Measurements from ENCODE around the gene TTK.
A peak's percentile ranks its signal among the peaks of the same experiment; 100 is the strongest.

Gene TTK

GRCh38 chr6:80004173-80005072 lies at the start of gene TTK:
TTK (plus strand) TSS chr6:80004649; CDS start chr6:80005844, 1,195 bp downstream.
- peak; percentile 93 for DNase-seq

- no peak for DNase-seq
Observed at GRCh38 chr6:79954849-79955248, 49.6 kb upstream of the TTK start.

GRCh38 chr6:79964607-79965081 lies 39.8 kb upstream of the TTK start:
- no peak for DNase-seq

- DNase-seq, result no peak
Observed at GRCh38 chr6:79967178-79967577, 37.3 kb upstream of the TTK start.

GRCh38 chr6:79969784-79970183 lies 34.7 kb upstream of the TTK start:
- DNase-seq, result no peak

- DNase-seq, result no peak
Observed at GRCh38 chr6:79971193-79971592, 33.3 kb upstream of the TTK start.

- no peak for DNase-seq
Observed at GRCh38 chr6:79981652-79982051, 22.8 kb upstream of the TTK start.

GRCh38 chr6:79984261-79984660 lies 20.2 kb upstream of the TTK start:
- DNase-seq, result no peak

- no peak for DNase-seq
Observed at GRCh38 chr6:79985128-79985527, 19.3 kb upstream of the TTK start.

- DNase-seq, result no peak
Observed at GRCh38 chr6:79989641-79990040, 14.8 kb upstream of the TTK start.

- no peak for DNase-seq
Observed at GRCh38 chr6:79993012-79993910, 11.2 kb upstream of the TTK start.

GRCh38 chr6:79993911-79994309 lies 10.5 kb upstream of the TTK start:
- no peak for DNase-seq

- no peak for DNase-seq
Observed at GRCh38 chr6:79997728-79998127, 6.7 kb upstream of the TTK start.

GRCh38 chr6:80001337-80001736 lies 3.1 kb upstream of the TTK start:
- no peak for DNase-seq

GRCh38 chr6:80003826-80004172 lies 650 bp upstream of the TTK start:
- peak; percentile 58 for DNase-seq

GRCh38 chr6:80005406-80005805 lies 957 bp downstream of the TTK start:
- no peak for DNase-seq

GRCh38 chr6:80006541-80006940 lies 2.1 kb downstream of the TTK start:
- DNase-seq, result no peak

GRCh38 chr6:80009531-80009930 lies 5.1 kb downstream of the TTK start:
- no peak for DNase-seq

GRCh38 chr6:80010288-80010687 lies 5.8 kb downstream of the TTK start:
- DNase-seq, result no peak

GRCh38 chr6:80015839-80016435 lies 11.5 kb downstream of the TTK start:
- DNase-seq, result no peak

- DNase-seq, result no peak
Observed at GRCh38 chr6:80020381-80021120, 16.1 kb downstream of the TTK start.

- DNase-seq, result no peak
Observed at GRCh38 chr6:80021131-80021530, 16.7 kb downstream of the TTK start.

GRCh38 chr6:80021591-80021990 lies 17.1 kb downstream of the TTK start:
- DNase-seq, result no peak

All from NCI-H2171 (cell line).